ENCODE results near the gene MPIG6B. TPM values are rescaled to one million over a fixed set of nuclear protein-coding genes. Genes with fewer than 3 reads are reported as not detected.

MPIG6B gene
- total and polyA plus RNA-seq, 7 experiments from 2014 or later, result 0.12 to 4.7 (median 0.64) TPM

GRCh38 chr6:31764198-31764597 lies 41.0 kb downstream of the MPIG6B start:
- ATAC-seq (no peak), DNase-seq (no peak)
- H3K4me3 Mint-ChIP-seq, result no peak overlapping the region
- peaks cover 4 to 23% (median 9%) of the 10 kb centered on the region in 7 donors for H3K4me1 Mint-ChIP-seq
- peaks cover 0 to 2% (median 0%) of the 10 kb centered on the region in 11 donors for H3K9me3 Mint-ChIP-seq
- no peak overlapping the region for H3K4me3 ChIP-seq (ENCODE audit: low read length)
- H3K27ac Mint-ChIP-seq, result no peak overlapping the region
- ChIA-PET CTCF (no interaction called here), POLR2A (no interaction called here)
- H3K27me3 ChIP-seq (ENCODE audit: control insufficient read depth in 2 of 2, insufficient read depth in 2 of 2, low read length in 2 of 2), result no peaks in the 10 kb centered on the region
- no peaks in the 10 kb centered on the region for H3K9me3 ChIP-seq (ENCODE audit: control insufficient read depth in 2 of 3, low read length in 3 of 3)
- no peak overlapping the region for H3K27ac ChIP-seq (ENCODE audit: low read depth, low read length)
- peaks cover 0 to 18% (median 11%) of the 10 kb centered on the region in 5 donors for H3K36me3 Mint-ChIP-seq
- H3K27me3 Mint-ChIP-seq, result no peaks in the 10 kb centered on the region
- H3K4me1 ChIP-seq (ENCODE audit: control insufficient read depth in 2 of 2, insufficient read depth in 2 of 2, low read length in 2 of 2), result no peaks in the 10 kb centered on the region
- intact Hi-C loops (cut with micrococcal nuclease), result no loop called here
- no peaks in the 10 kb centered on the region for H3K36me3 ChIP-seq (ENCODE audit: control insufficient read depth in 2 of 3, insufficient read depth in 3 of 3, low read length in 3 of 3)

GRCh38 chr6:31765559-31765909 lies 42.4 kb downstream of the MPIG6B start:
- Histone ChIP-seq H3K9me3 (ENCODE audit: control insufficient read depth in 2 of 3, low read length in 3 of 3) (no peaks in the 10 kb centered on the region), H3K36me3 (ENCODE audit: control insufficient read depth in 2 of 3, insufficient read depth in 3 of 3, low read length in 3 of 3) (no peaks in the 10 kb centered on the region), H3K27ac (ENCODE audit: low read depth, low read length) (no peak overlapping the region), H3K4me3 (ENCODE audit: low read length) (no peak overlapping the region), H3K4me1 (ENCODE audit: control insufficient read depth in 2 of 2, insufficient read depth in 2 of 2, low read length in 2 of 2) (peaks cover 0 to 4% of the 10 kb centered on the region in 2 donors), H3K27me3 (ENCODE audit: control insufficient read depth in 2 of 2, insufficient read depth in 2 of 2, low read length in 2 of 2) (no peaks in the 10 kb centered on the region)
- H3K9me3 Mint-ChIP-seq, result peaks cover 0 to 2% (median 0%) of the 10 kb centered on the region in 11 donors
- H3K27ac Mint-ChIP-seq, result no peak overlapping the region
- peaks cover 0 to 20% (median 7%) of the 10 kb centered on the region in 5 donors for H3K36me3 Mint-ChIP-seq
- ChIA-PET POLR2A (no interaction called here), CTCF (no interaction called here)
- peaks cover 4 to 29% (median 12%) of the 10 kb centered on the region in 7 donors for H3K4me1 Mint-ChIP-seq
- intact Hi-C loops (cut with micrococcal nuclease), result no loop called here
- DNase-seq (no peak), ATAC-seq (no peak)
- no peaks in the 10 kb centered on the region for H3K27me3 Mint-ChIP-seq
- H3K4me3 Mint-ChIP-seq, result no peak overlapping the region

GRCh38 chr6:31765910-31766794 lies 43.0 kb downstream of the MPIG6B start:
- Histone ChIP-seq H3K27me3 (ENCODE audit: control insufficient read depth in 2 of 2, insufficient read depth in 2 of 2, low read length in 2 of 2) (no peaks in the 10 kb centered on the region), H3K9me3 (ENCODE audit: control insufficient read depth in 2 of 3, low read length in 3 of 3) (no peaks in the 10 kb centered on the region), H3K4me1 (ENCODE audit: control insufficient read depth in 2 of 2, insufficient read depth in 2 of 2, low read length in 2 of 2) (peaks cover 3 to 9% of the 10 kb centered on the region in 2 donors), H3K4me3 (ENCODE audit: low read length) (no peak overlapping the region), H3K36me3 (ENCODE audit: control insufficient read depth in 2 of 3, insufficient read depth in 3 of 3, low read length in 3 of 3) (no peaks in the 10 kb centered on the region), H3K27ac (ENCODE audit: low read depth, low read length) (no peak overlapping the region)
- no peak for DNase-seq
- no peak overlapping the region for H3K27ac Mint-ChIP-seq
- intact Hi-C loops (cut with micrococcal nuclease), result no loop called here
- CTCF ChIA-PET, result interaction anchor here (0.6 kb wide), 1 partner anchor 108 kb away, joined by 3 read pairs; no protein-coding TSS in a partner anchor
- peaks cover 0 to 3% (median 0%) of the 10 kb centered on the region in 11 donors for H3K9me3 Mint-ChIP-seq
- ATAC-seq, result no peak
- peaks cover 4 to 35% (median 16%) of the 10 kb centered on the region in 7 donors for H3K4me1 Mint-ChIP-seq
- H3K4me3 Mint-ChIP-seq, result no peak overlapping the region
- POLR2A ChIA-PET, result no interaction called here
- H3K36me3 Mint-ChIP-seq, result peaks cover 0 to 19% (median 5%) of the 10 kb centered on the region in 5 donors
- H3K27me3 Mint-ChIP-seq, result no peaks in the 10 kb centered on the region

GRCh38 chr6:31767096-31767645 lies 44.0 kb downstream of the MPIG6B start:
- Mint-ChIP-seq H3K9me3 (peaks cover 0 to 5% (median 0%) of the 10 kb centered on the region in 11 donors), H3K36me3 (peaks cover 0 to 20% (median 3%) of the 10 kb centered on the region in 5 donors), H3K27ac (peak overlapping the region in 1 of 9 donors; percentile 53), H3K4me1 (peaks cover 4 to 42% (median 25%) of the 10 kb centered on the region in 7 donors), H3K4me3 (no peak overlapping the region), H3K27me3 (no peaks in the 10 kb centered on the region)
- POLR2A ChIA-PET, result no interaction called here
- H3K27ac ChIP-seq (ENCODE audit: low read depth, low read length), result no peak overlapping the region
- CTCF ChIA-PET, result interaction anchor here (0.6 kb wide), 2 partner anchors 109 to 236 kb away, joined by 3 read pairs; no protein-coding TSS in a partner anchor
- peaks cover 11 to 18% of the 10 kb centered on the region in 2 donors for H3K4me1 ChIP-seq (ENCODE audit: control insufficient read depth in 2 of 2, insufficient read depth in 2 of 2, low read length in 2 of 2)
- H3K9me3 ChIP-seq (ENCODE audit: control insufficient read depth in 2 of 3, low read length in 3 of 3), result no peaks in the 10 kb centered on the region
- H3K27me3 ChIP-seq (ENCODE audit: control insufficient read depth in 2 of 2, insufficient read depth in 2 of 2, low read length in 2 of 2), result no peaks in the 10 kb centered on the region
- intact Hi-C loops (cut with micrococcal nuclease), result no loop called here
- no peaks in the 10 kb centered on the region for H3K36me3 ChIP-seq (ENCODE audit: control insufficient read depth in 2 of 3, insufficient read depth in 3 of 3, low read length in 3 of 3)
- ATAC-seq (no peak), DNase-seq (no peak)
- no peak overlapping the region for H3K4me3 ChIP-seq (ENCODE audit: low read length)

GRCh38 chr6:31768363-31769257 lies 45.4 kb downstream of the MPIG6B start:
- no peak overlapping the region for H3K4me3 ChIP-seq (ENCODE audit: low read length)
- H3K9me3 ChIP-seq (ENCODE audit: control insufficient read depth in 2 of 3, low read length in 3 of 3), result no peaks in the 10 kb centered on the region
- ATAC-seq, result peak; percentile 40
- Mint-ChIP-seq H3K36me3 (peaks cover 0 to 20% (median 0%) of the 10 kb centered on the region in 5 donors), H3K4me3 (no peak overlapping the region), H3K4me1 (peaks cover 4 to 46% (median 31%) of the 10 kb centered on the region in 7 donors), H3K9me3 (peaks cover 0 to 5% (median 0%) of the 10 kb centered on the region in 11 donors), H3K27me3 (no peaks in the 10 kb centered on the region), H3K27ac (peak overlapping the region in 1 of 9 donors; percentile 62)
- H3K4me1 ChIP-seq (ENCODE audit: control insufficient read depth in 2 of 2, insufficient read depth in 2 of 2, low read length in 2 of 2), result peaks cover 23 to 27% of the 10 kb centered on the region in 2 donors
- DNase-seq, result no peak
- no peaks in the 10 kb centered on the region for H3K36me3 ChIP-seq (ENCODE audit: control insufficient read depth in 2 of 3, insufficient read depth in 3 of 3, low read length in 3 of 3)
- H3K27ac ChIP-seq (ENCODE audit: low read depth, low read length), result no peak overlapping the region
- H3K27me3 ChIP-seq (ENCODE audit: control insufficient read depth in 2 of 2, insufficient read depth in 2 of 2, low read length in 2 of 2), result no peaks in the 10 kb centered on the region
- intact Hi-C loops (cut with micrococcal nuclease), result loop anchor here (1.0 to 2.0 kb wide), 4 partner anchors 30 to 88 kb away; partner anchors contain the start of genes DDAH2 (in 1 of the 2) and LY6G5C (in 1 of the 2)
- ChIA-PET POLR2A (interaction anchor here (0.9 to 1.9 kb wide), 2 partner anchors 23 to 27 kb away, joined by 3 to 6 read pairs; partner anchors contain the start of gene VARS1), CTCF (interaction anchor here (0.7 to 2.2 kb wide), 6 partner anchors 10 to 84 kb away, joined by 3 to 8 read pairs (median 6); partner anchors contain the start of genes CLIC1 and LSM2)

Measured in naive thymus-derived CD4-positive, alpha-beta T cell (primary cell).